Smooth muscle cell of the umbilical artery (primary cell): ENCODE results near the gene DDX53. TPM values are rescaled to one million over a fixed set of nuclear protein-coding genes. Genes with fewer than 3 reads are reported as not detected.

ENCODE experiments used
- total RNA-seq: library from RNA; depleted of rRNA; stranded (reverse); fragments of >200 nt; gene quantifications from 2 replicates; pipeline ENCODE4 v1.2.3, GENCODE V29; 2014

DDX53 gene
- not detected in 2 replicates for total RNA-seq

GRCh38 chrX:22999696-23000223, at the start of gene DDX53:
TSS of gene DDX53 (plus strand) at chrX:22999960. CDS start at chrX:23000058, 98 bp downstream.

